ENCODE results near the gene CSF3. TPM values are rescaled to one million over a fixed set of nuclear protein-coding genes. Genes with fewer than 3 reads are reported as not detected.

The CSF3 gene
- total RNA-seq, 1 experiment from 2014 or later: 0.38 TPM

DNA sequence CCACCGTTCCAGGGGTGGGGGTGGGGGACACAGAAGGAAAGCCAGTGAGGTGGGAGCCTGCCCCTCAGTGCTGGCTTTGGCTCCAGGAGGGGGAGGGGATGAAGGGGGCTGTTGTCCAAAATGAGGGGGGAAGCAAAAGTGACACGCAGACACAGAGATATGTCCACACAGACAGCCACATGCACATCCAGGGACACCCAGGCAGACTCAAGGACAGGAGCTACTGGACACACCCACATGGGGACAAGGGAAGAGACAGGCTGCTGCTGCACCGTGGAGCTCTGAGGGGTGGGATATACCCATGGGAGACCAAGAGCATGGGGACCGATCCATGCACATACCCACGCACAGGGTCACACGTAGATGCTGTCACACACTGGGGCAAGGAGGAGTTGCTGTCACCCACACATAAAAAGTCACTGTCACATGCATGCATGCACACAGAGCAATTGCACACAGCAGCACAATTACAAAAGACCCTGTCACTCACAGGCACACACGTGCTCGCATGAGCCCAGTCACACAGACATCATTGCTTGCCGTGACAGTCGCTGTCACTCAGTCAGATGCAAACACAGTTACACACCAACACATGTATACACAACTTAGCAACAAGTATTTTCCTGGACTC, 48.8 kb downstream of the CSF3 start:
- CTCF ChIA-PET: interaction anchor here (0.6 to 37.1 kb wide), 49 partner anchors 4 to 878 kb away, joined by 3 to 1006 read pairs (median 5); partner anchors contain the start of genes CASC3, CSF3, GRB7 and MED24
- DNase-seq: no peak
- H3K27ac Mint-ChIP-seq (ENCODE audit: unreplicated experiment): peak overlapping the region; percentile 7
- intact Hi-C loops (cut with micrococcal nuclease; ENCODE audit: unreplicated experiment): loop anchor here (1.0 kb wide), 6 partner anchors 7 to 104 kb away; partner anchors contain the start of gene MED24
- H3K4me3 Mint-ChIP-seq (ENCODE audit: low read depth, unreplicated experiment): peak overlapping the region; percentile 54
- H3K4me1 Mint-ChIP-seq (ENCODE audit: low read depth, unreplicated experiment): peaks cover 69% of the 10 kb centered on the region
- no TSS peak for BruUV-seq (replicated peaks)
- H3K9me3 Mint-ChIP-seq (ENCODE audit: low read depth, unreplicated experiment): no peaks in the 10 kb centered on the region
- H3K27me3 Mint-ChIP-seq (ENCODE audit: unreplicated experiment): peaks cover 37% of the 10 kb centered on the region
- TF ChIP-seq, protein P1, sequence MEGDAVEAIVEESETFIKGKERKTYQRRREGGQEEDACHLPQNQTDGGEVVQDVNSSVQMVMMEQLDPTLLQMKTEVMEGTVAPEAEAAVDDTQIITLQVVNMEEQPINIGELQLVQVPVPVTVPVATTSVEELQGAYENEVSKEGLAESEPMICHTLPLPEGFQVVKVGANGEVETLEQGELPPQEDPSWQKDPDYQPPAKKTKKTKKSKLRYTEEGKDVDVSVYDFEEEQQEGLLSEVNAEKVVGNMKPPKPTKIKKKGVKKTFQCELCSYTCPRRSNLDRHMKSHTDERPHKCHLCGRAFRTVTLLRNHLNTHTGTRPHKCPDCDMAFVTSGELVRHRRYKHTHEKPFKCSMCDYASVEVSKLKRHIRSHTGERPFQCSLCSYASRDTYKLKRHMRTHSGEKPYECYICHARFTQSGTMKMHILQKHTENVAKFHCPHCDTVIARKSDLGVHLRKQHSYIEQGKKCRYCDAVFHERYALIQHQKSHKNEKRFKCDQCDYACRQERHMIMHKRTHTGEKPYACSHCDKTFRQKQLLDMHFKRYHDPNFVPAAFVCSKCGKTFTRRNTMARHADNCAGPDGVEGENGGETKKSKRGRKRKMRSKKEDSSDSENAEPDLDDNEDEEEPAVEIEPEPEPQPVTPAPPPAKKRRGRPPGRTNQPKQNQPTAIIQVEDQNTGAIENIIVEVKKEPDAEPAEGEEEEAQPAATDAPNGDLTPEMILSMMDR (IDR thresholded peaks at IDR 0.05; ENCODE audit: unreplicated experiment): no peak
- H3K36me3 Mint-ChIP-seq (ENCODE audit: insufficient read depth, unreplicated experiment): peaks cover 40% of the 10 kb centered on the region

- H3K4me1 Mint-ChIP-seq (ENCODE audit: low read depth, unreplicated experiment): peaks cover 81% of the 10 kb centered on the region
- peak overlapping the region; percentile 54 for H3K4me3 Mint-ChIP-seq (ENCODE audit: low read depth, unreplicated experiment)
- peaks cover 49% of the 10 kb centered on the region for H3K36me3 Mint-ChIP-seq (ENCODE audit: insufficient read depth, unreplicated experiment)
- CTCF ChIA-PET: interaction anchor here (0.5 to 37.1 kb wide), 60 partner anchors 5 to 1520 kb away, joined by 3 to 1006 read pairs (median 4); partner anchors contain the start of genes CASC3, CSF3, ERBB2 and GRB7
- intact Hi-C loops (cut with micrococcal nuclease; ENCODE audit: unreplicated experiment): loop anchor here (1.0 kb wide), 1 partner anchor 10 kb away; no protein-coding TSS in a partner anchor
- H3K27me3 Mint-ChIP-seq (ENCODE audit: unreplicated experiment): peaks cover 26% of the 10 kb centered on the region
- peak; percentile 89 for DNase-seq
- peak overlapping the region; percentile 10 for H3K27ac Mint-ChIP-seq (ENCODE audit: unreplicated experiment)
- H3K9me3 Mint-ChIP-seq (ENCODE audit: low read depth, unreplicated experiment): no peaks in the 10 kb centered on the region
- BruUV-seq (replicated peaks): no TSS peak
- TF ChIP-seq, protein P1 (IDR thresholded peaks at IDR 0.05; ENCODE audit: unreplicated experiment): no peak
Measured at GRCh38 chr17:40064971-40065768, 49.9 kb downstream of the CSF3 start.

DNA sequence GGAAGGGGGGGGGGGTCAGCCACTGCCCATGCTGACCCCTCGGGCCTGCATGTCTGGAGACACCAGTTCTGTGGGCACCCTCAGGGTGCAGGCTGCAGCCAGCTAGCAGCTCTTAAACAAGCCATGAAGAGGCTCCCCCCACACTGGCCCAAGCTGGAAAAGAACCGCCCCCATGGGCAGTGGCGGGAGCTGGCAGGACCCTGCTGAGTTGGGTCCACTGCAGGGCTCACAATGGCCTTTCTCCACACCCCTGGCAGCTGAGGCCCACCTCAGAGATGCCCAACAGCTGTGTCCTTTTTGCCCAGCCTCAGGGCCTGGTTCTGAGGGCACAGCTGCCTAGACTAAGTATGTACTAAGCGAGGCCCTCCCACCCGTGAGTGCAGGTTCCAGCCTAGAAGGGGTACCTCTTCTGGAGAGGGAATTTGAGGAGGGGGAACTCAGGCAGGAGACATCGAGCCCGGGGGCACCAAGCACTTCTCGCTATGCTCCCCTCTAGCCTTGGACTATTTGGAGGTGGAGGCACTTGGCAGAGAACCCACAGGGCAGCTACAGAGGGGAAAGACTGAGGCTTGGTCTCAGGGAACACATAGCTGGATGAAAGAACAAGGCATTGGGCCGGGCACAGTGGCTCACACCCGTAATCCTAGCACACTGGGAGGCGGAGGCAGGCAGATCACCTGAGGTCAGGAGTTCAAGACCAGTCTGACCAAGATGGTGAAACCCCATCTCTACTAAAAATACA, 50.7 kb downstream of the CSF3 start:
- intact Hi-C loops (cut with micrococcal nuclease; ENCODE audit: unreplicated experiment): loop anchor here (1.0 kb wide), 1 partner anchor 9 kb away; no protein-coding TSS in a partner anchor
- no TSS peak for BruUV-seq (replicated peaks)
- H3K4me1 Mint-ChIP-seq (ENCODE audit: low read depth, unreplicated experiment): peaks cover 87% of the 10 kb centered on the region
- H3K9me3 Mint-ChIP-seq (ENCODE audit: low read depth, unreplicated experiment): no peaks in the 10 kb centered on the region
- H3K27me3 Mint-ChIP-seq (ENCODE audit: unreplicated experiment): peaks cover 18% of the 10 kb centered on the region
- peak overlapping the region; percentile 10 for H3K27ac Mint-ChIP-seq (ENCODE audit: unreplicated experiment)
- TF ChIP-seq, protein P1 (IDR thresholded peaks at IDR 0.05; ENCODE audit: unreplicated experiment): no peak
- peaks cover 57% of the 10 kb centered on the region for H3K36me3 Mint-ChIP-seq (ENCODE audit: insufficient read depth, unreplicated experiment)
- H3K4me3 Mint-ChIP-seq (ENCODE audit: low read depth, unreplicated experiment): peak overlapping the region; percentile 54
- CTCF ChIA-PET: interaction anchor here (0.5 to 37.1 kb wide), 45 partner anchors 6 to 617 kb away, joined by 3 to 1006 read pairs (median 5); partner anchors contain the start of genes CASC3, CSF3, ERBB2 and MED24
- peak; percentile 65 for DNase-seq

Small RNA genes lying within 50 kb of the gene (microRNA-seq; reads per million reads assigned to microRNA genes)
- gene MIR6884: 19.3 reads per million, percentile 44 among the genes with 10 or more reads in this experiment

Other genes with a start within 250 kb of the CSF3 start
- 30.9 and 41.0 TPM in 2 replicates for gene IKZF3, start 151.1 kb upstream of the CSF3 start, total RNA-seq (2022)
- gene ZPBP2, start 147.2 kb upstream of the CSF3 start, total RNA-seq (2022): not detected in 2 replicates
- 711 and 1,257 TPM in 2 replicates for gene GSDMB, start 96.8 kb upstream of the CSF3 start, total RNA-seq (2022)
- 1,738 and 1,968 TPM in 2 replicates for gene ORMDL3, start 87.8 kb upstream of the CSF3 start, total RNA-seq (2022)
- not detected in 2 replicates for gene LRRC3C, start 87.7 kb upstream of the CSF3 start, total RNA-seq (2022)
- 0.33 and 1.9 TPM in 2 replicates for gene GSDMA, start 52.4 kb upstream of the CSF3 start, total RNA-seq (2022)
- 2,152 and 2,179 TPM in 2 replicates for gene PSMD3, start 34.6 kb upstream of the CSF3 start, total RNA-seq (2022)
- gene MED24, start 39.0 kb downstream of the CSF3 start, total RNA-seq (2022): 679 and 725 TPM in 2 replicates
- gene THRA, start 47.5 kb downstream of the CSF3 start, total RNA-seq (2022): 107 and 133 TPM in 2 replicates
- 35.0 and 36.4 TPM in 2 replicates for gene NR1D1, start 85.1 kb downstream of the CSF3 start, total RNA-seq (2022)
- 505 and 524 TPM in 2 replicates for gene MSL1, start 106.5 kb downstream of the CSF3 start, total RNA-seq (2022)
- gene CASC3, start 125.1 kb downstream of the CSF3 start, total RNA-seq (2022): 541 and 621 TPM in 2 replicates
- 57.9 and 86.3 TPM in 2 replicates for gene RAPGEFL1, start 162.0 kb downstream of the CSF3 start, total RNA-seq (2022)
- 327 and 376 TPM in 2 replicates for gene WIPF2, start 203.9 kb downstream of the CSF3 start, total RNA-seq (2022)

All from Calu3 (cell line).